ENCODE measurements around the gene SYT2.

GRCh38 chr1:202624781-202625108 is 85.5 kb downstream of the SYT2 start:
- TF ChIP-seq, protein P1, sequence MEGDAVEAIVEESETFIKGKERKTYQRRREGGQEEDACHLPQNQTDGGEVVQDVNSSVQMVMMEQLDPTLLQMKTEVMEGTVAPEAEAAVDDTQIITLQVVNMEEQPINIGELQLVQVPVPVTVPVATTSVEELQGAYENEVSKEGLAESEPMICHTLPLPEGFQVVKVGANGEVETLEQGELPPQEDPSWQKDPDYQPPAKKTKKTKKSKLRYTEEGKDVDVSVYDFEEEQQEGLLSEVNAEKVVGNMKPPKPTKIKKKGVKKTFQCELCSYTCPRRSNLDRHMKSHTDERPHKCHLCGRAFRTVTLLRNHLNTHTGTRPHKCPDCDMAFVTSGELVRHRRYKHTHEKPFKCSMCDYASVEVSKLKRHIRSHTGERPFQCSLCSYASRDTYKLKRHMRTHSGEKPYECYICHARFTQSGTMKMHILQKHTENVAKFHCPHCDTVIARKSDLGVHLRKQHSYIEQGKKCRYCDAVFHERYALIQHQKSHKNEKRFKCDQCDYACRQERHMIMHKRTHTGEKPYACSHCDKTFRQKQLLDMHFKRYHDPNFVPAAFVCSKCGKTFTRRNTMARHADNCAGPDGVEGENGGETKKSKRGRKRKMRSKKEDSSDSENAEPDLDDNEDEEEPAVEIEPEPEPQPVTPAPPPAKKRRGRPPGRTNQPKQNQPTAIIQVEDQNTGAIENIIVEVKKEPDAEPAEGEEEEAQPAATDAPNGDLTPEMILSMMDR (conservative IDR thresholded peaks at IDR 0.05 in 1 of 2, IDR thresholded peaks at IDR 0.05 in 1 of 2; ENCODE audit: low read depth in 1 of 2, low read length in 2 of 2): no peak
- TF ChIP-seq EZH2 (IDR thresholded peaks at IDR 0.05; ENCODE audit: low read length, missing control alignments): no peak
